Measurements from ENCODE around the gene INTS7.

- TF ChIP-seq EZH2phosphoT487 (IDR thresholded peaks at IDR 0.05) (no peak), CTCF (IDR thresholded peaks at IDR 0.05) (no peak), EZH2 (IDR thresholded peaks at IDR 0.05) (no peak)
Measured at GRCh38 chr1:212074313-212074712, 39.0 kb upstream of the INTS7 start.

Data from neural progenitor cell (in vitro differentiated cells).